Gastroesophageal sphincter (tissue), 4 donors: ENCODE results near the gene SERINC4. TPM values are rescaled to one million over a fixed set of nuclear protein-coding genes. Genes with fewer than 3 reads are reported as not detected.

Experiments
- ATAC-seq: fragments of 150-250 bp; one replicate; pipeline ENCODE4 v1.9.1; 2016; ENCODE audit warnings: mild to moderate bottlenecking, moderate library complexity
- H3K27ac ChIP-seq, 4 donors: fragments of 200-600 bp; sonication (generic) in 3 of 4; 1 replicate in 3 of 4; 2 replicates in 1 of 4; pipeline ENCODE4 v1.5.1; 2016 to 2019
- H3K27me3 ChIP-seq: fragments of 200-600 bp; sonication (generic); one replicate; pipeline ENCODE4 v1.5.1; 2019
- H3K36me3 ChIP-seq, 2 donors: fragments of 200-600 bp; sonication (generic); one replicate each; pipeline ENCODE4 v1.5.1; 2019; ENCODE audit warnings: control low read depth in 1 of 2
- H3K4me1 ChIP-seq, 3 donors: fragments of 200-600 bp; sonication (generic); 1 replicate in 2 of 3; 2 replicates in 1 of 3; pipeline ENCODE4 v1.5.1; 2016 to 2019; ENCODE audit warnings: control low read depth in 2 of 3
- H3K4me3 ChIP-seq, 2 donors: fragments of 200-600 bp; sonication (generic); one replicate each; pipeline ENCODE4 v1.5.1; 2019; ENCODE audit warnings: mild to moderate bottlenecking in 1 of 2, moderate library complexity in 1 of 2
- H3K9me3 ChIP-seq, 3 donors: fragments of 200-600 bp; sonication (generic); one replicate each; pipeline ENCODE4 v1.5.1; 2017 to 2019; ENCODE audit warnings: control low read depth in 2 of 3
- CTCF ChIP-seq, 4 experiments: fragments of 200-600 bp in 2 of 4; fragments of 450-650 bp in 2 of 4; sonication (generic) in 1 of 4; IDR thresholded peaks; one replicate each; pipeline ENCODE4 v1.5.1; 2017 to 2019; ENCODE audit warnings: antibody characterized with exemption in 4 of 4, mild to moderate bottlenecking in 2 of 4, moderate library complexity in 2 of 4
- EP300 ChIP-seq: sonication (generic); formaldehyde crosslinking; IDR thresholded peaks from one replicate; pipeline ENCODE4 v1.6.1; 2017; ENCODE audit warnings: antibody characterized with exemption, mild to moderate bottlenecking
- POLR2A ChIP-seq, 2 donors: fragments of 450-650 bp; IDR thresholded peaks; one replicate each; pipeline ENCODE4 v1.6.1; 2017; ENCODE audit warnings: antibody characterized with exemption in 2 of 2, mild to moderate bottlenecking in 2 of 2, moderate library complexity in 1 of 2
- POLR2AphosphoS5 ChIP-seq: sonication (generic); formaldehyde crosslinking; IDR thresholded peaks from one replicate; pipeline ENCODE4 v1.6.1; 2017; ENCODE audit warnings: antibody characterized with exemption
- WGBS, 2 donors: methylation state at CpG; one replicate each; pipeline ENCODE4 v1.1.5; 2018; ENCODE audit warnings: low coverage in 1 of 2; 5-methylcytosine and 5-hydroxymethylcytosine counted together
- total RNA-seq, 4 donors: library from RNA; depleted of rRNA; stranded (reverse); fragments of >200 nt; gene quantifications; one replicate each; pipeline ENCODE4 v1.1.0, GENCODE V29; 2016

The SERINC4 gene
- total RNA-seq, 4 donors from 2014 or later: 0.39 TPM; not detected in 3

DNA sequence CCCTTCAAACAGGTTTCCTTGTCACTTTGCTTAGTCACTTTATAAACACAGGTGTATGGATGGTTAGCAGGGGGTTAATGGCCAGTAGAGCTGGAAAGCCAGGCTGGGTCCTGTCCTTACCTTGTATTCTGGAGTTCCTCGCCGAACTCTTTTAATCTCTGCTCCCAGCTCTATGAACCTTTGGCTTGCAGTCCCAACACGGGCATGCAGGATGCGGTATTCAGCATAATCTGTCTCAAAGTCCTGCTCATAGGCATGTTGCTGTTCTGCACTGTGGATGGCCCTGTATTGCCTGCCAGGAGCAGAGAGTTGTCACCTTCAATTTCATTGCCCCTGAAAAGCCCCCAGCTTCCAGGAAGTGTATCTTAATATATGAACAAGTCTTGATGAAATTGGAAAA, 26.0 kb downstream of the SERINC4 start:
- WGBS, 2 donors: 72 to 74% methylated on average over 4 of the region's 4 CpGs
- no peak for ATAC-seq
- H3K9me3 ChIP-seq: no peaks in the 10 kb centered on the region
- H3K27me3 ChIP-seq: no peaks in the 10 kb centered on the region
- peaks cover 0 to 27% (median 4%) of the 10 kb centered on the region in 3 donors for H3K4me1 ChIP-seq
- TF ChIP-seq POLR2AphosphoS5 (no peak), POLR2A (IDR thresholded peaks at IDR 0.05) (no peak), EP300 (no peak), CTCF (IDR thresholded peaks at IDR 0.05) (no peak)
- H3K4me3 ChIP-seq: no peak overlapping the region
- peaks cover 7 to 53% of the 10 kb centered on the region in 2 donors for H3K36me3 ChIP-seq
- H3K27ac ChIP-seq: peak overlapping the region in 1 of 4 donors; percentile 93

DNA sequence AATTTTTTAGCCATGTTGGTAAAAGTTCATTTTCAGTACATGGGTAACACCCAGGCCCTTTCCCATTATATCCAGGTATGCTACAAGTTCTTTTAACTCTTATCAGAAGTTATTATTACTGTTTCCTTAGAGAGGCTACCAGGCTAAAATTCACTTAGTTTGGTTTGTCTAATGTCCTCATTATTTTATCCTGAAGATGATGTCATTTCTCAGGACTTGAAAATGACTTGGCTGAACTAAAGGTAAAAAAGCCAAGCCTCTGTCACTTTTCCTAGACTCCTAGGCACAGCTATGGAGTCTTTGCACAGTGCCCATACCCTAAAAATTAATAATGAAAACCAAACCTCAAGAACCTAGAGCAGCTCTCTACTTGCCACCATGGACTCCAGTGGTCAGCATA, 27.4 kb downstream of the SERINC4 start:
- Histone ChIP-seq H3K4me1 (peaks cover 0 to 21% (median 0%) of the 10 kb centered on the region in 3 donors), H3K27ac (no peak overlapping the region)

DNA sequence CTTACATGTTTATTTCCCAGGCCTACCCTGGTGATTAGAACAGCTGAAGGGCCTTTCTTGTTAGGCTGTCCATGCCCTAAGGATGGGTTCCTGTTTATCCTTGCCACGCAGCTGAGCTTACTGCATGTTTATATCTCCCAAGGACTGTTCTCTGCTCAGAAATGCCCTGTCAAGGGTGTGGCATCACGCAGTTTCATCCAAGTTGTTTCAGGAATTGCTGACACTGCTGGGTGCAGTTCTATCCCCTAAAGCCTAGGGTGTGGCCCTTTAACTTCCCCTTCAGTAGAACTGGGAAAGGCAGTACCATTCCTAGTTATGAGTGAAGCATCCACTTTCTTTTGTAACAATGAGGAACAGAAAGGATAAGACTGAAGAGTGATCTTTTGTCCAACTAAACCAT, 28.2 kb downstream of the SERINC4 start:
- peak; percentile 38 for ATAC-seq
- Histone ChIP-seq H3K27me3 (no peaks in the 10 kb centered on the region), H3K9me3 (no peaks in the 10 kb centered on the region), H3K4me1 (peaks cover 0 to 18% (median 0%) of the 10 kb centered on the region in 3 donors), H3K4me3 (no peak overlapping the region), H3K27ac (peak overlapping the region in 1 of 4 donors; percentile 21), H3K36me3 (peaks cover 7 to 76% of the 10 kb centered on the region in 2 donors)
- WGBS, 2 donors: 51 to 61% methylated on average over 2 of the region's 2 CpGs
- TF ChIP-seq POLR2A (IDR thresholded peaks at IDR 0.05): no peak
- TF ChIP-seq EP300: no peak
- no peak for TF ChIP-seq POLR2AphosphoS5
- TF ChIP-seq CTCF (IDR thresholded peaks at IDR 0.05): no peak

More for the DNA sequence above, 27.4 kb downstream of the SERINC4 start:
- TF ChIP-seq EP300 (no peak), CTCF (IDR thresholded peaks at IDR 0.05) (no peak), POLR2A (IDR thresholded peaks at IDR 0.05) (no peak), POLR2AphosphoS5 (no peak)
- H3K36me3 ChIP-seq: peaks cover 7 to 68% of the 10 kb centered on the region in 2 donors
- ATAC-seq: no peak
- no peaks in the 10 kb centered on the region for H3K9me3 ChIP-seq
- H3K27me3 ChIP-seq: no peaks in the 10 kb centered on the region
- H3K4me3 ChIP-seq: no peak overlapping the region

GRCh38 chr15:43769584-43770228, 30.3 kb downstream of the SERINC4 start:
- TF ChIP-seq CTCF (IDR thresholded peaks at IDR 0.05) (peak; percentile 63 to 75 (median 69)), POLR2AphosphoS5 (no peak)
- Histone ChIP-seq H3K4me3 (no peak overlapping the region), H3K9me3 (no peaks in the 10 kb centered on the region), H3K27ac (peak overlapping the region in 1 of 4 donors; percentile 25), H3K27me3 (no peaks in the 10 kb centered on the region), H3K4me1 (no peaks in the 10 kb centered on the region), H3K36me3 (peaks cover 14 to 97% of the 10 kb centered on the region in 2 donors)
- WGBS, 2 donors: 64 to 71% methylated on average over 5 of the region's 5 CpGs
- ATAC-seq: no peak

GRCh38 chr15:43763819-43764446, 36.1 kb downstream of the SERINC4 start:
- Histone ChIP-seq H3K4me3 (no peak overlapping the region), H3K4me1 (peaks cover 0 to 22% (median 3%) of the 10 kb centered on the region in 3 donors), H3K36me3 (peaks cover 7 to 100% of the 10 kb centered on the region in 2 donors), H3K27ac (peak overlapping the region in 3 of 4 donors; percentile 24 to 57 (median 48)), H3K9me3 (no peaks in the 10 kb centered on the region), H3K27me3 (no peaks in the 10 kb centered on the region)
- 29 to 38% methylated on average over 1 to 2 of the region's 2 CpGs for WGBS, 2 donors
- no peak for TF ChIP-seq CTCF (IDR thresholded peaks at IDR 0.05)
- no peak for TF ChIP-seq POLR2AphosphoS5
- no peak for TF ChIP-seq POLR2A (IDR thresholded peaks at IDR 0.05)
- no peak for TF ChIP-seq EP300
- ATAC-seq: no peak
